ENCODE measurements around the gene EFCAB7.
"Not testable (repeated sequence)": the region's sequence is repeated elsewhere in the genome, so short reads cannot be mapped to it uniquely, and the experiment has no call there.

The EFCAB7 gene

GRCh38 chr1:63569640-63570316 is 46.5 kb downstream of the EFCAB7 start:
- H3K27me3 ChIP-seq = no peaks in the 10 kb centered on the region
- H3K9me3 ChIP-seq = no peaks in the 10 kb centered on the region
- no peak overlapping the region for H3K4me3 ChIP-seq
- intact Hi-C loops (cut with DNase I; ENCODE audit: low total_unique reads) = no loop called here
- DNase-seq = no peak
- H3K36me3 ChIP-seq = no peaks in the 10 kb centered on the region
- no peaks in the 10 kb centered on the region for H3K4me1 ChIP-seq
- no peak for TF ChIP-seq CTCF (IDR thresholded peaks at IDR 0.05)
- H3K27ac ChIP-seq = no peak overlapping the region

- H3K27ac ChIP-seq; H3K27me3 ChIP-seq; DNase-seq; H3K4me1 ChIP-seq; H3K4me3 ChIP-seq; H3K36me3 ChIP-seq; H3K9me3 ChIP-seq; intact Hi-C loops (cut with DNase I; ENCODE audit: low total_unique reads): not testable (repeated sequence)
Measured at GRCh38 chr1:63572686-63573085, 49.4 kb downstream of the EFCAB7 start.

- H3K9me3 ChIP-seq; H3K36me3 ChIP-seq; DNase-seq; H3K27ac ChIP-seq; H3K4me3 ChIP-seq; H3K27me3 ChIP-seq; H3K4me1 ChIP-seq; intact Hi-C loops (cut with DNase I; ENCODE audit: low total_unique reads): not testable (repeated sequence)
Measured at GRCh38 chr1:63574203-63574796, 51.0 kb downstream of the EFCAB7 start.

- intact Hi-C loops (cut with DNase I; ENCODE audit: low total_unique reads) = no loop called here
- DNase-seq = no peak
- Histone ChIP-seq H3K4me3 (no peak overlapping the region), H3K9me3 (no peaks in the 10 kb centered on the region), H3K4me1 (no peaks in the 10 kb centered on the region), H3K27ac (no peak overlapping the region), H3K27me3 (no peaks in the 10 kb centered on the region), H3K36me3 (no peaks in the 10 kb centered on the region)
- TF ChIP-seq CTCF (IDR thresholded peaks at IDR 0.05) = peak; percentile 63 to 83
Measured at GRCh38 chr1:63575340-63575826, 52.1 kb downstream of the EFCAB7 start.

GRCh38 chr1:63586326-63586725 is 63.0 kb downstream of the EFCAB7 start:
- not testable (repeated sequence) for DNase-seq

GRCh38 chr1:63590166-63590560 is 66.8 kb downstream of the EFCAB7 start:
- Histone ChIP-seq H3K27me3 (no peaks in the 10 kb centered on the region), H3K4me1 (peaks cover 0 to 29% (median 7%) of the 10 kb centered on the region in 4 donors), H3K4me3 (no peak overlapping the region), H3K27ac (peak overlapping the region; percentile 3 to 24), H3K9me3 (no peaks in the 10 kb centered on the region), H3K36me3 (no peaks in the 10 kb centered on the region)
- TF ChIP-seq CTCF (IDR thresholded peaks at IDR 0.05) = no peak
- intact Hi-C loops (cut with DNase I; ENCODE audit: low total_unique reads) = no loop called here
- DNase-seq = no peak

More at GRCh38 chr1:63586326-63586725, 63.0 kb downstream of the EFCAB7 start:
- H3K9me3 ChIP-seq; H3K27me3 ChIP-seq; H3K4me3 ChIP-seq; H3K27ac ChIP-seq; intact Hi-C loops (cut with DNase I; ENCODE audit: low total_unique reads); H3K36me3 ChIP-seq: not testable (repeated sequence)
- peaks cover 0 to 21% (median 7%) of the 10 kb centered on the region in 4 donors for H3K4me1 ChIP-seq

- Histone ChIP-seq H3K9me3 (no peaks in the 10 kb centered on the region), H3K27ac (peak overlapping the region; percentile 92 to 94), H3K27me3 (no peaks in the 10 kb centered on the region), H3K36me3 (no peaks in the 10 kb centered on the region), H3K4me1 (peaks cover 0 to 29% (median 7%) of the 10 kb centered on the region in 4 donors), H3K4me3 (peak overlapping the region; percentile 86 to 90)
- intact Hi-C loops (cut with DNase I; ENCODE audit: low total_unique reads) = no loop called here
- DNase-seq = no peak
- TF ChIP-seq CTCF (IDR thresholded peaks at IDR 0.05) = no peak
Measured at GRCh38 chr1:63592536-63593302, 69.4 kb downstream of the EFCAB7 start.

Data from tibial artery (tissue), 4 donors.